HFFc6 (cell line): ENCODE results near the gene KHDRBS2. TPM values are rescaled to one million over a fixed set of nuclear protein-coding genes. Genes with fewer than 3 reads are reported as not detected.

ENCODE experiments used
- DNase-seq: peaks from one replicate; pipeline ENCODE4 v3.0.0-alpha.2; 2018
- H3K27ac Mint-ChIP-seq: 2 replicates; pipeline ENCODE4 v1.8.0; 2020; ENCODE audit warnings: mild to moderate bottlenecking, mixed read lengths
- H3K27me3 Mint-ChIP-seq: 2 replicates; pipeline ENCODE4 v1.8.0; 2021; ENCODE audit warnings: mild to moderate bottlenecking, moderate library complexity, mixed read lengths; ENCODE audit not compliant: insufficient read depth
- H3K36me3 Mint-ChIP-seq: 2 replicates; pipeline ENCODE4 v1.8.0; 2021; ENCODE audit warnings: low read depth, mixed read lengths
- H3K4me1 Mint-ChIP-seq: 2 replicates; pipeline ENCODE4 v1.8.0; 2020; ENCODE audit warnings: low read depth, mixed read lengths
- H3K4me3 Mint-ChIP-seq: 2 replicates; pipeline ENCODE4 v1.8.0; 2020; ENCODE audit warnings: mild to moderate bottlenecking, moderate library complexity, mixed read lengths
- H3K9me3 Mint-ChIP-seq: 2 replicates; pipeline ENCODE4 v1.8.0; 2020; ENCODE audit warnings: mild to moderate bottlenecking, mixed read lengths
- total RNA-seq, 6 experiments: library from RNA; stranded (reverse); fragmentation: NEBNext Ultra II Directional; extraction: Animal tissue kit (Norgen Biotek cat#: 25700); gene quantifications; 2 replicates in 1 of 6; 3 replicates in 5 of 6; pipeline ENCODE4 v1.2.3, GENCODE V29; 2021
- TF ChIP-seq, protein P1 (sequence below): fragments of 200-600 bp; sonication (generic); IDR thresholded peaks from 2 replicates; pipeline ENCODE4 v1.5.0; 2021; ENCODE audit warnings: antibody characterized with exemption, mild to moderate bottlenecking

Gene KHDRBS2
- total RNA-seq, 6 experiments from 2014 or later: not detected

DNA sequence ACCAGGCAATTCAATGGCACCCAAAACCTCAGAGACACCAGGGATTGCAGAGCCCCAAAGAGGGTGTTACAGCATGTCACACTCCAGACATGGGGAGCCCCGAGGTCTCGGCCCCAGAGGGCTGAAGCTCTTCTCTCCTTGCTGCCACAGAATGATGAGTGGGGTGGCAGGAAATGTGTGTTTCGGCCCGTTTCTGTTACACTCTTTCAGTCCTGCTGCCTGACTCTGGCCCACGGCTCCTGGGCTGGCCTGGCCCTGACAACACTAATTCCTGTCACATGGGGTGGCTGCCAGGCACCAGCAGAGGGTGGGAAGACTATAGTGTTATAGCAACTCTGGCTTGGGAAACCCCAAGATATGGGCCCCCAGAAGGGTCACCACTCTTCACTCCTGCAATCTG is 183.6 kb downstream of the KHDRBS2 start:
- TF ChIP-seq, protein P1, sequence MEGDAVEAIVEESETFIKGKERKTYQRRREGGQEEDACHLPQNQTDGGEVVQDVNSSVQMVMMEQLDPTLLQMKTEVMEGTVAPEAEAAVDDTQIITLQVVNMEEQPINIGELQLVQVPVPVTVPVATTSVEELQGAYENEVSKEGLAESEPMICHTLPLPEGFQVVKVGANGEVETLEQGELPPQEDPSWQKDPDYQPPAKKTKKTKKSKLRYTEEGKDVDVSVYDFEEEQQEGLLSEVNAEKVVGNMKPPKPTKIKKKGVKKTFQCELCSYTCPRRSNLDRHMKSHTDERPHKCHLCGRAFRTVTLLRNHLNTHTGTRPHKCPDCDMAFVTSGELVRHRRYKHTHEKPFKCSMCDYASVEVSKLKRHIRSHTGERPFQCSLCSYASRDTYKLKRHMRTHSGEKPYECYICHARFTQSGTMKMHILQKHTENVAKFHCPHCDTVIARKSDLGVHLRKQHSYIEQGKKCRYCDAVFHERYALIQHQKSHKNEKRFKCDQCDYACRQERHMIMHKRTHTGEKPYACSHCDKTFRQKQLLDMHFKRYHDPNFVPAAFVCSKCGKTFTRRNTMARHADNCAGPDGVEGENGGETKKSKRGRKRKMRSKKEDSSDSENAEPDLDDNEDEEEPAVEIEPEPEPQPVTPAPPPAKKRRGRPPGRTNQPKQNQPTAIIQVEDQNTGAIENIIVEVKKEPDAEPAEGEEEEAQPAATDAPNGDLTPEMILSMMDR: no peak
- no peak overlapping the region for H3K27ac Mint-ChIP-seq
- no peaks in the 10 kb centered on the region for H3K27me3 Mint-ChIP-seq
- H3K4me1 Mint-ChIP-seq: no peaks in the 10 kb centered on the region
- peaks cover 40% of the 10 kb centered on the region for H3K9me3 Mint-ChIP-seq
- H3K36me3 Mint-ChIP-seq: no peaks in the 10 kb centered on the region
- no peak overlapping the region for H3K4me3 Mint-ChIP-seq
- DNase-seq: no peak

DNA sequence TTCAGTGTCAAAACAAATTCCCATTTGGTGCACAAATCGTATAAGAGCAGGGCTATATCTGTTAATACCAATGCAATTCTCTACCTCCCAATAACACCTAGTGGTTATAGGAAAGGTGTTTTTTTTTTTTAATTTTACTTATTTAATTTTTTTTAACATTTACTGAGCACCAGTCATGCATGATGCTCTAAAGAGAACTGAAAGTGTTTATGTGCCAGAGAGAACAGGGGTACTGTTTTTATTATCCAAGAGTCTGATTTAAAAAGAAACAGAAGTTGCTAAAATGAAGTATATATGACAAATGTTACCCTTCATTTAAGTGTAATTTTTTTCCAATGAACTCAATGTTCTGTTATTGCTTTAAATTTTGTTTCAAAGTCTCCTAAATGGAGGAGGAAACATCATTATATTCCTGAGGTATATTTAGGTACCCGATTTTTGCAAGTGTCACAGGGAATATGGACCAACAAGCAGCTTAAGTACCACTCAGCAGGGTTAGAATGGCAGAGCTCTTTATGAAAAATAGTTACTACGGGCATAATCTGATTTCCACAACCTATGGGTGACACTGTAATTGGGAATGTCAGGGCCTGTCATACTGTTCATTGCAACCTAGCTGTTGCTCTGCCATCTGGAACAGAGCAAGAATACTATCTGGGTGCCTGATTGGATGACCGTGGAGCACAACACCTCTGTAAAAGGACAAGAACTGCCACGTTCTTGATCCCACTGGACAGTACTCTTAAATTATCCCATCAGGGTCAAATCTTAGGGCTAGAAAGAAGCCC is 195.4 kb downstream of the KHDRBS2 start:
- Mint-ChIP-seq H3K27ac (no peak overlapping the region), H3K4me3 (no peak overlapping the region), H3K36me3 (no peaks in the 10 kb centered on the region), H3K4me1 (no peaks in the 10 kb centered on the region), H3K9me3 (peaks cover 22% of the 10 kb centered on the region), H3K27me3 (no peaks in the 10 kb centered on the region; the same call in 1 of the 2 replicates)
- DNase-seq: no peak
- TF ChIP-seq, protein P1: no peak

DNA sequence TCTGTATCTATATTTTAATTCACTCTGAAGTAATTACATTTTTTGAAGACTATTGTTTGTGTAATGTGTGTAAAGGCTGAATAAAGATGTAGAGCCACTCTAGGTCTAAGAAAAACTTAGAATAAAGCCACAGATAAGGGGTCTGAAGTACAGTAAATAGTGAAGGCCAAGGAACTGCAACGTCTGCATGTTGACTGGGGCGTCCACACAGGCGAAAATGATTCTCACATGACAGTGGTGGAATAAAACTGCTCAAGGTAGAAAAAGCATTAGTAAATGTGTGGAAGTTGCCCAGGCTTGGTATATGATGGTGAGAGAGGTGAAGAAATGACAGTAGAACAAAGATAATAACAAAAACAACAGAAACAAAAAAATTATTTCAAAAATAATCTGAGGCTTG is 196.2 kb downstream of the KHDRBS2 start:
- no peak for DNase-seq
- peaks cover 22% of the 10 kb centered on the region for H3K9me3 Mint-ChIP-seq
- TF ChIP-seq, protein P1: no peak
- H3K27me3 Mint-ChIP-seq: no peaks in the 10 kb centered on the region; the same call in 1 of the 2 replicates
- H3K27ac Mint-ChIP-seq: no peak overlapping the region
- no peaks in the 10 kb centered on the region for H3K36me3 Mint-ChIP-seq
- no peaks in the 10 kb centered on the region for H3K4me1 Mint-ChIP-seq
- no peak overlapping the region for H3K4me3 Mint-ChIP-seq

DNA sequence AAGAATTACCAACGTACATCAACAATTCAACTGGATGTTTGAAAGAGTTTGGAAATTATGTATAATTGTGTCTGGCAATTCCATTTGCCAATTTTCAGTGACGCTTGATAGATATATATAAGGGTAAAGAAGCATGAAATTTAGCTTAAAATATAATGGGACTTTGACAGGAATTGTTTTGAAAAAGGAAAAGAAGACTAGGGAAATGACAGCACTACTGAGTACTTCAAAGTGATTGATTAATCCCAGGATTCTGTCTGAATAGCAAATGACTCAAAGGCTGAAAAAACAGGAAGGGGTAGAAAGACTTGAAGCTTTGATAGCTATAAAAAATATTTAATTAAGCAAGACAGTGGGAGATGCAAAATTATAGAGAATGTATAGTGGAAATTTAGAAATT is 200.0 kb downstream of the KHDRBS2 start:
- H3K4me1 Mint-ChIP-seq: no peaks in the 10 kb centered on the region
- no peaks in the 10 kb centered on the region for H3K36me3 Mint-ChIP-seq
- H3K9me3 Mint-ChIP-seq: peaks cover 43% of the 10 kb centered on the region
- no peak overlapping the region for H3K27ac Mint-ChIP-seq
- no peak overlapping the region for H3K4me3 Mint-ChIP-seq
- TF ChIP-seq, protein P1: no peak
- peaks cover 2% of the 10 kb centered on the region; the same call in 1 of the 2 replicates for H3K27me3 Mint-ChIP-seq
- DNase-seq: no peak

DNA sequence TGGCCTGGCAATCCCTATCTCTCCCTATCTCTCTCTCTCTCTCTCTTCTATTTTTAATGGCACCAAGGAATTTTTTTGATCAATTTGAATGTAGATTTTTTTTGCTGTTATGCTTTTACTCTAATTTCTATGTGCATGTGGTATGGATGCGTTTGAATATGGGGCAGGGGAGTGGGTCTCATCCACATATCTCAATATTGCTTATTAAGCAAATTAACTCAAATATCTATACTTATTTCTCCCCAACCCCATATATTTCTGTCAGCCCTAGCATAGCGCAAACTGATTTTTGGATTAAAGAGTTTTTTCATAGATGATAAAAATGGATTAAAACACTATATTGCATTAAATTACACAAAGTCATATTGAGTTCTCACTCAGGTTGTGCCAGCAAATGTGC is 210.2 kb downstream of the KHDRBS2 start:
- Mint-ChIP-seq H3K9me3 (peaks cover 39% of the 10 kb centered on the region), H3K4me1 (no peaks in the 10 kb centered on the region), H3K27ac (no peak overlapping the region), H3K36me3 (peaks cover 6% of the 10 kb centered on the region; the same call in 1 of the 2 replicates), H3K4me3 (no peak overlapping the region), H3K27me3 (no peaks in the 10 kb centered on the region)
- DNase-seq: no peak
- TF ChIP-seq, protein P1: no peak
